ENCODE data around the gene HYAL1.

DNA sequence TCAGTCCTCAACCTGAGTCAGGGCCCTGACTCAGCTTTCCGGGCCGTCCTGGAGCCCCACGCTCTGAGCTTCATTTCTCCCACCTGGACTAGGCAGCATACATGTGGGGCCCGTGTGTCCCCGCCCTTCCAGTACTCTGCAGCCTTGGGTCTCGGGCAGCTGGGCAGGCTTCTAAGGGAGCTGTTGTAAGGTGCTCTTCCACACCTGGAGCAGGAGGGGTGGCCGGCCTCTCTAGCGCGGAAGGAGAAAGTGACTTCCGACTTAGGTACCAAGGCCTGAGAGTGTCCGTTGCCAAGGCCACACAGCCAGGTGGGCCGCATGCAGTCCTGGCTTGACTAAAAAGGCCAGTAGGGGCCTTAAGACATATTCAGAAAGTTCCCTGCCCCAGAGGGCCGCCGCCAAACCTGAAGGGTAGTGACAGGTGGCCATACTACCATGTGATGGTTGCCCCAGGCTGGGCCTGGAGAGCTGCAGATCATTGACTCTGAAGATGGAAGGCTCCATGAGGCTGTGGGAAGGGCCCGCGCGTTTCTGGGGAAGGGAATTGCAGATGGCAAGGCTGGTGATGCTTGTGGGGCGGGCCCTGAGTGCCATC is 43.8 kb downstream of the HYAL1 start:
- TF ChIP-seq, protein P1, sequence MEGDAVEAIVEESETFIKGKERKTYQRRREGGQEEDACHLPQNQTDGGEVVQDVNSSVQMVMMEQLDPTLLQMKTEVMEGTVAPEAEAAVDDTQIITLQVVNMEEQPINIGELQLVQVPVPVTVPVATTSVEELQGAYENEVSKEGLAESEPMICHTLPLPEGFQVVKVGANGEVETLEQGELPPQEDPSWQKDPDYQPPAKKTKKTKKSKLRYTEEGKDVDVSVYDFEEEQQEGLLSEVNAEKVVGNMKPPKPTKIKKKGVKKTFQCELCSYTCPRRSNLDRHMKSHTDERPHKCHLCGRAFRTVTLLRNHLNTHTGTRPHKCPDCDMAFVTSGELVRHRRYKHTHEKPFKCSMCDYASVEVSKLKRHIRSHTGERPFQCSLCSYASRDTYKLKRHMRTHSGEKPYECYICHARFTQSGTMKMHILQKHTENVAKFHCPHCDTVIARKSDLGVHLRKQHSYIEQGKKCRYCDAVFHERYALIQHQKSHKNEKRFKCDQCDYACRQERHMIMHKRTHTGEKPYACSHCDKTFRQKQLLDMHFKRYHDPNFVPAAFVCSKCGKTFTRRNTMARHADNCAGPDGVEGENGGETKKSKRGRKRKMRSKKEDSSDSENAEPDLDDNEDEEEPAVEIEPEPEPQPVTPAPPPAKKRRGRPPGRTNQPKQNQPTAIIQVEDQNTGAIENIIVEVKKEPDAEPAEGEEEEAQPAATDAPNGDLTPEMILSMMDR (IDR thresholded peaks at IDR 0.05), result no peak
- no peak for TF ChIP-seq POLR2A (IDR thresholded peaks at IDR 0.05)

Measured in transverse colon (tissue), 3 donors.